CD1c-positive myeloid dendritic cell (primary cell): ENCODE measurements around the gene DAB1.

Source experiments
- DNase-seq: peaks from one replicate; pipeline ENCODE4 v3.0.0-alpha.2; 2016; ENCODE audit errors: extremely low spot score

DAB1 gene

DNA sequence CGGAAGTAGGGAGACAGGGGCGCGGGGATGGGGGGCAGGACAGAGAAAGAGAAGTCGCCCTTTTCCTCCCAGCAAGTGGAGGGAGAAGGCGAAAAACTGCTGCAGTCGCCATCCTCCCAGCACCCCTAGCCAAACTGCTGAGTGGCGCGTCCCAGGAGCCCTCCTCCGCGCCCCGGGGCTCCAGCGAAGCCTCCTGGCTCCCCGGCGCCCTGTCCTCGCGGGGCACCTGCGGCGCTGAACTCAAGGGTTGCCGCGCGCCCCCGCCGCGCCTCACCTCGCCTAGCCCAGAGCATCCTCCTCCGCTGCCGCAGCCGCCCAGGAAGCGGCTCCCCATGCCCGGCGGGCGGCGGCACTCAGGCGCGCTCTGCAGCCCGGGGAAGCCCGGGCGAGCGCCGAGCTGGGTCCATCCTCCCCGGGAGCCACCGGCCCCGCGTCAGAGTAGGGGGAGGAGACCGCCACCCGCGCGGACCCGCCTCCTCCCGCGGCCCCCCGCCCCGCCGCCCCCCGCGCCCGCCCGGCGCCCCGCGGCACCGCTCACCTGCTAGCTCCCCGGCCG is at the start of gene DAB1:
DAB1 (minus strand) TSS at position 405 of the 556 bp plus-strand sequence. CDS start 133,030 bp downstream, outside the sequence.
- no peak for DNase-seq

DNA sequence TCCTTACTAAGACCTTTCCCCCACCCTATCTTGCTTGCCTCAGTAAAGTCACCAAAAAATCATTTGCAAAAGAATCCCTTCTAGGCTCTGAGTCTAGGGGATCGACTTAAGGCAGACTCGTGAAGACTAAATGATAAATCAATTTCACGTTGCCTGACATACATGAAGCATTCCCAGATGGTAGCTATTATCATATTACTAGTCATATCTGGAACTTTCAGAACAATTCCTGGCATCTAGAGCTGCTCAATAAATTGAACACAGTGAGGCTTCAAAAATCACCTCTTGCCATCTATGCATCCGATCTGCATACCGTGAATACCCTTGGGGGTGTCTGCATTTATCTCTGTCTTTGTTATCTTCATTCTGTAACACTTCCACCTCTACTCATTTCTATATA is 49.6 kb upstream of the DAB1 start:
- no peak for DNase-seq

DNA sequence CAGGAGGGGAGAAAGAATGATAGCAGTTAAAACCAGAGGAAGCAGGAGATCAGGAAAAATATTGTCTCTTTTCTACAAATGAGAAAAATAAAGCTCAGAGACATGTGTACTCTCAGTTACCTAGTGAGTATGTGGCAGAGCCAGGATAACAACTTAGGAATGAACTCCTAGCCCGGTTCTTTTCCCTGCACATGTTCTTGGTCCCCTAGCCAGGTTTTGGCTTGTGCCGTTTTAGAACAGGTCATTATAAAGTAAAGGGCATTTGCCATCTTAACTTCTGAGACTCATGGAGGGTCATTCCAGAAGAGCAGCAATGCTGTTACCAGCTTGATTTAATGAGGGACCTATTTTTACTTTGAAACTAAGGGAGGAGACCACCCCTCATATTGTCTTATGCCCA is 48.1 kb upstream of the DAB1 start:
- no peak for DNase-seq

DNA sequence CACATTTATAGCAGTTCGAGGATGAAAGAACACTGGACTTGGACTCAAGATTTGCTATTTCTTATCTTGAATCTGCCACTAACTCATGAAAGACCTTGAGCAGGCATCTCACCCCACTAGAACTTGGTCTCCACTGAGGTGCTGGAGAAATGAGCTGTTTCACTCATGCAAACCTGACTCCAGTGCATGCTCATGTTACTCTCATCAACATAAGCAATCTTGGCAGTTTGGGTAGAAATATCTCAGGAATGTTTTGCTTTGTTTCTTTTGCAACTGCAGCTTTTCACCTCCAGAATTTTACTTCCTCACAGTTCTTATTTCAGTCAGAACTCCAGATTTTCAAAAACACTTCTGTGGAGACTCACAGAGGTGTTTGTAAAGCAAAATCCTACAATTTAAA is 46.2 kb upstream of the DAB1 start:
- no peak for DNase-seq

DNA sequence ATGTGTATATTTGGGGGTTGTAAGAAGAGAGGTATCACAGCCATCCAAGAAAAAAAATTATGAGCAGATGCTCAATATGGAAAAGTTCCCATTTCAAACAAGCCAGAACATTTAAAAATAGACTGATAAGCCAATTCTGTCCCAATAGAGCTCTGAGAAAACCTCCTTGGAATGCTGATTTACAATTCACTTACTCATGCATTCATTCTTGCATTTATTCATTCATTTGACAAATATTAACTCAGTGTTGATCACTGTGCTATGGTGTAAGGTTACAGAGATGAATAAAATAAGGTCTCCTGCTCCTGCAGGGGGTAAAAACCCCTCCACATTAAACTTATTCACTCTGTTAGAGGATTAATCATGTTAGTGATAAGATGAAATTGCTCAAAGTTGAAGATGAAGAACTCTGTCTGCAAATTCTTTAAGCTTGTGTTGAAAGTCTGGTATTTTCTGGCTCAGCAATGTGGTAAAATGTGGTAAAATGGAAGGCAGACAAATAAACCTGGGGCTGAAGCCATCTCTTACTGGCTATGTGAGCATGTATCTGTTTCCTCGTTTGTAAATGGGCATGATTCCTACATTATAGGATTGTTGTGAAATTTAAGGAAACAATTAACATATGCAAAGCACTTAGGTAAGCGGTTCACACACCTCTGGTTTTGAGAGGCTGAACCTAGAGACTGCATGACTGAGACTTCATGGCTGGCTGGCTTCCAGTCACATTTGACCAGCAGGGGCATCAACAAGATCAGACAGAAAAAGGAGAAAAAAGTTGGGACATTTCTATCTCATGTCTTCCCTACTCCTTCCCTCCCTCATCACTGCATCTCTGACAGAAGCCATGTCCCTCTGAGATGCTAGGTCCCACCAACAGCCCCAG is 45.0 kb upstream of the DAB1 start:
- no peak for DNase-seq

DNA sequence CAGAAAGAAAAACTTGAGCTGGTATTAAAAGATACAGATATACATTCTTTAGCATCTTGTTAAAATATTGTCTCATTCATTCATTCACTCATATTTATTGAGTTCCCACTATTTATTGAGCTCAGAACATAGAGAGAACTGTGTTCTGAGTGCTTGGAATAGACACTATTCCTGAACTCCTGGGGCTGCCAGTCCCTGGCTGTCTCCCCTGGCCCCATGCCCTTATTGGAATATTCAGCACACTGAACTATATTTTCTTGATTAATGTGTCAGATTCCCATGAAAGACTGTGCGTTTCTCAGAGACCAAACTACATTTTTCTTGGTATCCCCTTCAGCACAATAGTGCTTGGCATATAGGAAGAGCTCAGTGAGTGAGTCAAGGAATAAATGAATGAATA is 44.0 kb upstream of the DAB1 start:
- no peak for DNase-seq

DNA sequence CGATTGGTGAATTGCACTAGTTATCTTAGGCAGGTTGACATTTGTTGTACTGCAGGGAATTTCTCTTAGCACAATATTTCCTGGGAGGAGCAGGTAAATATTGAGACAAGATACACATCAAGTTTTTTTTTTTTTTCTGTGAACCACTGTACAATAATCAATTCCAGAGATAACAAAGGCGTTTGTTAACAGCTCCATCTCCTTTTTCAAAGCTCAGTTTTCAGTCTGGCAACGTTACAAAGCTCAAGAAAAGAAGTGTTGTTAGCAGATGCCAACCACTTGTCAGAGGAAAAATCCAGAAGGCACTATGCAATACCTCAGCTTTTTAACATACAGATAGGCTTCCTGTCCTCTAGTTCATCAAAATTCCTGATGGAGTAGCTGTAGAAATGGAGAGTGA is 40.9 kb upstream of the DAB1 start:
- DNase-seq = no peak

DNA sequence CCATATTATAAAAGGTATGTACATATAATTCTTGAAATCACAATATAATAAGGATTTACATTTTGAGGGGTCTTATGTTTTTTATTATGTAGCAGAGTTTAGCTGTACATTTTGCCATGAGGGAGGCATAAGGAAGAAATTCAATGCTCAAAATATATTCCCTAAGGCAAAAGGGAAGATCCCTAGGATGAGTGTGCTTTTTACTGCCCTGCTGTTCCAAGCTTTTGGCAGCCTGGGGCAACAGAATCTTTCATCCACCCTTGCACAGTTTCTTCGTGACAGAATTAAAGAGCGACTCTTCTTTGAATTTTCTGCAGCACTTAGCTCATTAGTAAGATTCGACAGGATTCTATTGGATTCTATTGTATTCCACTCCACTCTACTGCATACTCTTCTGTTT is 39.5 kb upstream of the DAB1 start:
- DNase-seq = no peak

DNA sequence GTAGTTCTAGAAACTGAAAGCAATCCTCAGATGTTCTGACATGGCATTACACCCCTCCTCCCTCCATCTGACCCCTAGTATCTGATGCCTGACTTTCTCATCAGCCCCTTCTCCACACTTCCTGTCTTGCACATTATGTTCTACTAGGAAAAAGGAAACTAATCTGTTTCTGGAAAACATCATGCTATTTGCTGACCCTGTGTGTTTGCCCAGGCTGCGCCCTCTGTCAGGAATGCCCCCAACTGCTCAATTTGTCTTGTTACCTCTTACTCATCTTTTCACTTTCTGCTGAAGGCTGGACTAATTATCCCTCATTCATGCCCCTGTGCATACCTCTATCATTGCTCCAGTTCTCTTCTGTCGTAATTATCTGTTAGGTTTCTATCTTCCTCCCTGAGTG is 37.5 kb upstream of the DAB1 start:
- no peak for DNase-seq

DNA sequence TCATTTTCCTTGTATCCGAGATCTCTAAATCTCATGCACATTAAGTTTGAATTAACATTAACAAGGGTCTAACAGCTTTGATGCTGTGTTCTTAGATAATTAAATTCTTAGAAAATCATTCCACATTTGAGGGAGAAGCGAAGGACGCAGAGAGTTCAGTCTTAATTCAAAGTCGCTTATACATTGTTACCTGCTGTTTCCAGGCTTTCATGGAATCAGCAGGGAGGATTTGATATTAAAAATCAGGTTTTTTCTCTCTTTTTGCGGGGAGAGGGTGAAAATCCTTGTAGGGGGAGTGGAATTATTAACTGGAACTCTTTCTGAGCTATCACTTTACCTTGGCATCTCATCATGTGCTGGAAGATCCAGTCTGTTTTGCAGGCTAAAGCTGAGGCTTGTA is 27.7 kb upstream of the DAB1 start:
- no peak for DNase-seq

DNA sequence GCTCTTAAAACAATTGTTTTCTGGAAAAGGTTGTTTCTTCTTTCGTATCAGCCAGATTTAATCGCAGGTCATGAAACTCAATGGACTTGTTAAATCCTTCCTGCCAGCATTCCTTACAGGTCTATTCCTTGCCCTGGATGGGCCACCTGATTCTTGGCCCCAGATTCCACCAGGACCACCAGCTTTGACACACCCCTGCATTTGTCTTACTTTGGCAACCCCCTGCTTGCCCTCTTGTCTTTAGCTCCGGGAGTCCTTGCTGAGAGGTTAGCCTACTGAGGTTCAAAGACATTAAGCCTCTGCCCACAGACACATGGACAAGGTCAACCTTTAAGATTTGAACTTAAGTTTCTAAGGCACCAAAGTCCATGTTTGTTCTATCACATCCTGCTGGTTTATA is 27.1 kb upstream of the DAB1 start:
- DNase-seq = no peak

DNA sequence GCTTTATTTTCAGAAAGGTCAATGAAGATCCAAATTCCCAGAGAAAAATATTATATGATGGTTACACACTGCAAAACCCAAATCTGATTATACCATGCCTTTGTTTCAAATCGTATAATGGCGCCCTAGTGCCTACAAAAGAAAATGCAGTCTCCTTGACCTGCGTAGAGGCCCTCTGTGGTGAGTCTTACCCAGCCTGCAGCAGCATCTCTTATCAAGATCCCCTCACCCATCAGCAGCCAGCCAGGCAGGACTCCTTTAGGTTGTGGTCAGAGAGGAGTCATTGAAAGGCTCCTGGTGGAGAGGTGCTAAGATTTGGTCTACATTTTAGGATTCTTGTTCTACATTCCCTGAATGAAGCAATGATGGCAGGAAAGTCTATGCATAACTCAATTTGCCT is 23.7 kb upstream of the DAB1 start:
- DNase-seq = no peak

DNA sequence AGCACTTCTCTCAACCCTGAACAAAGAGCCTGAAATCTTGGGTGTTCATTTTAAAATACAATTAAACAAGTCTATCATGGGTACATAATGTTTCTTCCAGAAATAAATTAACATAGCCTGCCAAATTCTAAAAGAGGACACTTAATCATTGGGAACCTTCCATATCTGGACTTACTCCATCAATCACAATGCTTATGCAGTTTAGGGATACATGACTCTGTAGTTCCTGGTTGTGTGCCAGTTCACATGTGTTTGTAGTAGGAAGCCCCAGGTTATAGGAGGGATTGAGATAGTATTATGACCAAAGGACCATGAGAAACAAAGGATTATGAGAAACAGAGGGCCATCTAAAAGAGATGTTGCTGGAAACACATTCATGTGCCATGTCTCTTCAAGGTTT is 19.1 kb upstream of the DAB1 start:
- DNase-seq = no peak

DNA sequence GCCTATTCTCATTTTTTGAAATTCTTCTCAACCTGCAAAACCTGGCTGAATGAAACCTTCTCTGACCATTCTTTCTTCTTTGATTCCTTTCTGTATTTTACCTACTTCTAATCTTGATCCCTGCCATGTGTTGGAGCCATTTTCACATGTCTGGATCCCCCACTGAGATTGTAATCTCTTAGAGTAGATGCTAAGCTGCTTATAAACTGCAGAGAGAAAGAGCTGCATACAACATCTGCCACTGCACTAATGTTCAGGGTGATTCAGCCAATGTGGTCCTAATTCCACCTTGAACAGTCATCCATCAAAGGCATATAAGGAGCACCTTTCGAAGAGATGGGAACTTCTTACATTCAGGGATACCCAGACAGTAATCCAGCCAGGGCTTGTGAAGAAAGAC is 16.2 kb upstream of the DAB1 start:
- no peak for DNase-seq

DNA sequence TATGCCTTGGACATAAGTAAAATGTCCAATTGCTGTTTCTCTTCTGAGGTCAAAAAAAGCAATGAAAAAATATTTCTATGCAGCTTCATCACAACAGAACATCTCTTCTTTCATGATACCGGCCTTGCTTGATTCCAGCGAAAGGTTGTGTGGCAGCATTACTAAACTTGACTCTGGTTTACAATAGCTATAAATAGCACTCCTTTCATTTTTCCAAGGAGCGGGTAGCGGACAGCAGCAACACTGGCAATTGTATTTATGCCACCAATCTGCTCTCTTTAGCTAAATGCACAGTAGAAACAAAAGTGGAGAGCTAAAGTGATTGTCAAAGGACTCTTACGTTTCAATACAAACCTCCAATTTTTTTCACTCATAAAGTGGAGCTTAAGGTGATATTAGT is 7.5 kb upstream of the DAB1 start:
- no peak for DNase-seq

DNA sequence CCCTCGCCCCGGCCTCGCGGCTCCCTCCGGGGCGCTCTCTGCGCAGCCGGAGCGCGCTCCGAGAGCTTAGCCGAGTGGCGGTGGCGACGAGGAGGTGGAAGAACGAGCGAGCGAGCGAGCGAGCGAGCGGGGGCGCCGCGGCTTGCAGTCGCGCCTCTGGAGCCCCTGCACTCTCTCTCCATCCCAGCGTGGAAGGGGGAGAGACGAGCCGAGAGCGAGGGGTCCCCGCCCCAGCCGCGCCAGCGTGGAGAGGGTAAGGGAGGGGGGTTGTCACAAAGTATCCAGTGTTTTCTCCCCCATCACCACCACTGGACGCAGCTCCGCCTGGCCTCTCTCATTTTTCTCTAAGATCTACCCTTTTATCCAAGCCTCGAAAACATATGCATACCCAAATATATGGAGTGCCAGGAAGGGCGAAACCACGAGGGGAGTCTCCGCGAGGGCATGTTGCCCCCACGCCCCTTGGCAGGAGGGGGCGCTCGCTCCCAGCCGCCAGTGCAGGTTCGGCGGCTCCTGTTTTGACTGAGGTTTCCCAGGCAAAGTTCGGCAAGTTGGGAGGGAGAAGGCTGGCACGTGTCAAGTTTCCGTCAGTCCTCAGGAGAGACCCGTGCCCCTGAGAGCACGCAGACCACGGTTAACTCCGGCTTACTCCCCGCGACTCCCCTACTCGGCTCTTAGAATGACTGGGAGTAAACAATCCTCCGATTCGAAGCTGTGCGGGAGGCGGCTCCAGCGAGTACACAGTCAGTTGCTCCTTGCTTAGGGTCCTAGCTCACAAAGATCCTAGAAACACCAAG is 569 bp upstream of the DAB1 start:
- DNase-seq = no peak

DNA sequence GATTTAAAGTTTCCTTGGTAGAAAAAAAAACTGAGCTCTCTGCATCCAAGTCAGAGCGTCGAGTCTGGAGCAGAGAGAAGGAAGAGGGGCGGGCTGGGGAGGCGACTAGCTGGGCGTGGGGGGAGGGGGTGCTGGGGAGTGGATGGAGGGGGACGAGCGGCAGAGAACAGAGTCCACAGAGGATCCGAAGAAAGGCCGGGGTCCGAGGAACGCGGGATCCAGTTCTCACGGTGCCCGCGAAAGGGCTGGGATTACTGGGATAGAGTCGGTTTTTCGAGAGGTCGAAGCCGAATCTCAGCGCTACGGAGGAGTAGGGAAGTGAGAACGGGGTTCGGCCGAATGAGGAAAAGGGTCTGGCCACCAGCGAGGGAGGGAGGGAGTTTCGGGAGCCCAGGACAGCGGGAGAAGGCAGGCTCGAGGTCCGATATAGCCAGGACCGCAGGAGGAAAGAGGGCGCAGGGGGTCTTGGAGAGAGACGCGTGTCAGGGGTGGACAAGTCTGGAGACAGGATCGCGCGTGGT is 665 bp downstream of the DAB1 start:
- no peak for DNase-seq

DNA sequence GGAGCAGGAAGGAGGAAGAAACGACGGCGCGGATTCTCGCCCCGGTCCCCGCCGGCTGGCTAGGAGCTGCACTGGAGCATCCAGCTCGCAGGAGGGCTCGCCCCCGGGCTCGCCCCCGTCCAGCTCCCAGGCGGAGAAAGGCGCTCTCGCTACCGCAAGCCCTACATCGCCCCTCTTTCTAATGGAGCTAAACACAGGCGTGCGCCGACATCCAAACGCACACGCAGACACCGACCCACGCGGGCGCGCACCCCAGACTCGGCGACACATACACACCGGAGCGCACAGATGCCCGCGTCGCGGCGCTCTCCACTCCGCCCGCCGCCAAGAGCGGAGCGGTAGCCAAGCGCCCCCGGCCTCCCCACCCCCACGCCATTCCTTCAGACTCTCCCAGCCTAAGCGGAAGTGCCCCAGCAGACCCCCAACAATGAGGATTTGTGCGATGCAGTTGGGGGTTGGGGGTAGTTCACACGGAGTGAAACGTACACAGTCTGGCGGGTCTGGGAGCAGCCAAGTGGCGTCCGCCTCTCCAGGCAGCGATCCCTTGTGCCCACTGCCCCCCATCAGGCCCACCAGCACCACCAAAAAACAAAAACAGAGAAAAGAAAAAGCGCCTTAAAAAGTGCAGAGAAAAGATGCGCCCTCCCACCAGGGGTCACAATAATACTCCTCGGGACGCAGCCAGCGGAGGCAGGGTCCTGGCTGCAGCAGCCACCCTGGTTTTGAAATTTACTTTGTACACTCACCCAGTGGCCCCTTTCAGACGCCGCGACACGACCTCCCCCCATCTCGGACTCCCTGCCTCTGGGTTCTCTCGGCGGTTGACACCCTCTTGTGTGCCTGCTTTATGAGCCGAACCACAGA is 1.4 kb downstream of the DAB1 start:
- no peak for DNase-seq

DNA sequence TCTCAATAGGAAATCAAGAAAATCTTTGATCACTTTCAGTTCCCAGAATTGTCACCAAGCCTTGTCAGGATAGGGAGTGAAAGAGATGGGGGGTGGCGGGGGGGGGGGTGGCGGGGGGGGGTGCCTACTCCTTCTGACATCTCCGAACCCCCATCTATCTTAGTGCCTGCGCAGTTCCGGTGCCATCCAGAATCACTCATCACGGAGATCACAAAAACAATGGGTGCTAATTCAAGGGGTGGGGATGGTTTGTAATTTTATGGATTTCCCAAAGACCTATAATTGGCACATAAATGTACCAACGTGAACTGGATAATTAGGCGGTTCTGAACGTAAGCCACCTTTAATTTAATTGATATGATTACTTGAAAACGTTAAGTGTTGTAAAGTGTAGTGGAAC is 2.1 kb downstream of the DAB1 start:
- DNase-seq = no peak

DNA sequence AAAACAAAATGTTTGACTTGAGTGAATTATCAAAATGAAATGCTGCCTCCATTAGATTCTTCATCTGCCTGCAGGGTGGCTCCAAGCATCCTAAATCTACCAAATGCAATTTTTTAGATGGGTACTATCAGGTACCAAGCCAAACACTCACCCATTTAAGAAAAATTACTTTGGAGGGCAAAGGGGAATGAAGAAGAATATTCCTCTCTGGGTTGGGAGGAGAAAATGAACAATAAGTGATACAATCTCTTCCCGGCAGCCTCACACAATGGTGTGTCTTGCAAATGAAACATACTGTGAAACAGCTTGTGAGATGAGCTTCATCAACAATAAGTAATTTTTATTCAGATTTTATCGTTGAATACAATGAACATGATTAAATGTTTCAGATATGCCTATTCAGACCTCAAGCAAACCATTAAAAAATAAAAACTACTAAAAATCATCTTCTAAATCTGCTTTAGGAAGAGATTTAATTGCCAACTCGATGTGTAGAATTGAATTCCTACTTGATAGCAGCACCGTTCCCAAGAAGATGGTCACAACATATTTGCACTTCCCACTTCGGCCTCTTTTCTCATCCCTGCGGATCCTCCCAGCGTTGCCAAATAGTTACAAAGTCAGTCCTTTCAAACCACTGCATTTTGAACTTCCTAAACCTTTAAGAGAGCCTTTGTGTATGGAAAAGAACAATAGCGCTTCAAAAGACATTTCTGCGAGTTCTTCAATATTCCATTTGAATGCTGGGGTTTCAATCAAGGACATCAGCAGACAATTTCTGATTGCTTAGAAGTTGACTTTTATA is 2.7 kb downstream of the DAB1 start:
- DNase-seq = no peak

DNA sequence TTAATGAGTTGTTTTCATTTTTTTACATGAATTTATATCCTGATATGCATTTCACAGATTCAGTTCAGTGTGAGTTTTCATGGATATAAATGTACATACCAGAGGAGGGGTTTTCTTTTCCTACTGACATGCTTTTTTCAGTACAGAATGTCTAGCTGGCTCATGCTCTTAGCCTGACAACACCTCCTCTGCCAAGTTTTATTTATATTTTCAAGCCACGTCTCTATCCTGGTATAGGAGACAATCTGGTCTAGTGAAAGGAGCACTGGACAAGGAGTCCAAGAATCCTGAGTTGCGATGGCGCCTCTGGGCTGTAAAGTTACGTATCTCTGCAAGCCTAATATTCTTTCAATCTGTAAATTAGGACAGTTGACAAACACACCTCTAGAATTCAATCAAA is 4.9 kb downstream of the DAB1 start:
- DNase-seq = no peak
